HuH-7.5 (cell line): ENCODE data around the gene IL3.
"Not testable (repeated sequence)": the region's sequence is repeated elsewhere in the genome, so short reads cannot be mapped to it uniquely, and the experiment has no call there.

ENCODE experiments used
- DNase-seq: peaks from one replicate; pipeline ENCODE4 v3.0.0; 2011; ENCODE audit warnings: low spot score

IL3 gene

GRCh38 chr5:132095424-132095972 is 35.0 kb downstream of the IL3 start:
- DNase-seq, result no peak

- no peak for DNase-seq
Measured at GRCh38 chr5:132096904-132097303, 36.4 kb downstream of the IL3 start.

GRCh38 chr5:132098151-132098594 is 37.7 kb downstream of the IL3 start:
- DNase-seq, result no peak

GRCh38 chr5:132098621-132099020 is 38.2 kb downstream of the IL3 start:
- DNase-seq, result no peak

- no peak for DNase-seq
Measured at GRCh38 chr5:132099076-132099748, 38.8 kb downstream of the IL3 start.

- no peak for DNase-seq
Measured at GRCh38 chr5:132099905-132100304, 39.5 kb downstream of the IL3 start.

- no peak for DNase-seq
Measured at GRCh38 chr5:132100672-132101261, 40.3 kb downstream of the IL3 start.

GRCh38 chr5:132101385-132101880 is 41.0 kb downstream of the IL3 start:
- no peak for DNase-seq

GRCh38 chr5:132102101-132102701 is 41.7 kb downstream of the IL3 start:
- no peak for DNase-seq

GRCh38 chr5:132102944-132103331 is 42.5 kb downstream of the IL3 start:
- no peak for DNase-seq

GRCh38 chr5:132103332-132103951 is 43.0 kb downstream of the IL3 start:
- DNase-seq, result no peak

GRCh38 chr5:132103969-132104391 is 43.5 kb downstream of the IL3 start:
- DNase-seq, result no peak

GRCh38 chr5:132104556-132104955 is 44.1 kb downstream of the IL3 start:
- DNase-seq, result no peak

- DNase-seq, result no peak
Measured at GRCh38 chr5:132105688-132106087, 45.2 kb downstream of the IL3 start.

GRCh38 chr5:132108495-132108894 is 48.0 kb downstream of the IL3 start:
- not testable (repeated sequence) for DNase-seq

GRCh38 chr5:132108957-132109356 is 48.5 kb downstream of the IL3 start:
- not testable (repeated sequence) for DNase-seq

- DNase-seq, result no peak
Measured at GRCh38 chr5:132109494-132110053, 49.1 kb downstream of the IL3 start.

GRCh38 chr5:132110195-132110594 is 49.7 kb downstream of the IL3 start:
- DNase-seq, result no peak

GRCh38 chr5:132110930-132111329 is 50.5 kb downstream of the IL3 start:
- DNase-seq, result no peak

- DNase-seq, result no peak
Measured at GRCh38 chr5:132112111-132112510, 51.7 kb downstream of the IL3 start.
